Measurements from ENCODE around the gene MAP4K4.

The MAP4K4 gene

GRCh38 chr2:101753720-101754490 lies 56.4 kb downstream of the MAP4K4 start:
- no peak for TF ChIP-seq CTCF (IDR thresholded peaks at IDR 0.05; ENCODE audit: insufficient read depth, low read length, poor library complexity, severe bottlenecking)
- DNase-seq (ENCODE audit: extremely low read depth, insufficient read length): no peak
- no peaks in the 10 kb centered on the region for H3K27me3 ChIP-seq (replicated peaks; ENCODE audit: control insufficient read depth, insufficient read depth, low read length)
- no peak overlapping the region for H3K4me3 ChIP-seq (replicated peaks; ENCODE audit: low read depth, low read length)
- no peaks in the 10 kb centered on the region for H3K36me3 ChIP-seq (ENCODE audit: control insufficient read depth, insufficient read depth, low read length)

GRCh38 chr2:101754618-101755017 lies 57.1 kb downstream of the MAP4K4 start:
- DNase-seq (ENCODE audit: extremely low read depth, insufficient read length): no peak

GRCh38 chr2:101756266-101756665 lies 58.8 kb downstream of the MAP4K4 start:
- no peak for DNase-seq (ENCODE audit: extremely low read depth, insufficient read length)
- Histone ChIP-seq H3K4me3 (replicated peaks; ENCODE audit: low read depth, low read length) (no peak overlapping the region), H3K27me3 (replicated peaks; ENCODE audit: control insufficient read depth, insufficient read depth, low read length) (no peaks in the 10 kb centered on the region), H3K36me3 (ENCODE audit: control insufficient read depth, insufficient read depth, low read length) (no peaks in the 10 kb centered on the region)
- TF ChIP-seq CTCF (IDR thresholded peaks at IDR 0.05; ENCODE audit: insufficient read depth, low read length, poor library complexity, severe bottlenecking): no peak

More at GRCh38 chr2:101754618-101755017, 57.1 kb downstream of the MAP4K4 start:
- Histone ChIP-seq H3K27me3 (replicated peaks; ENCODE audit: control insufficient read depth, insufficient read depth, low read length) (no peaks in the 10 kb centered on the region), H3K4me3 (replicated peaks; ENCODE audit: low read depth, low read length) (no peak overlapping the region), H3K36me3 (ENCODE audit: control insufficient read depth, insufficient read depth, low read length) (no peaks in the 10 kb centered on the region)
- TF ChIP-seq CTCF (IDR thresholded peaks at IDR 0.05; ENCODE audit: insufficient read depth, low read length, poor library complexity, severe bottlenecking): no peak

- DNase-seq (ENCODE audit: extremely low read depth, insufficient read length): no peak
- Histone ChIP-seq H3K27me3 (replicated peaks; ENCODE audit: control insufficient read depth, insufficient read depth, low read length) (no peaks in the 10 kb centered on the region), H3K4me3 (replicated peaks; ENCODE audit: low read depth, low read length) (no peak overlapping the region), H3K36me3 (ENCODE audit: control insufficient read depth, insufficient read depth, low read length) (no peaks in the 10 kb centered on the region)
- no peak for TF ChIP-seq CTCF (IDR thresholded peaks at IDR 0.05; ENCODE audit: insufficient read depth, low read length, poor library complexity, severe bottlenecking)
These were observed 60.5 kb downstream of the MAP4K4 start for GRCh38 chr2:101758001-101758400.

GRCh38 chr2:101759162-101759561 lies 61.7 kb downstream of the MAP4K4 start:
- Histone ChIP-seq H3K36me3 (ENCODE audit: control insufficient read depth, insufficient read depth, low read length) (no peaks in the 10 kb centered on the region), H3K4me3 (replicated peaks; ENCODE audit: low read depth, low read length) (no peak overlapping the region), H3K27me3 (replicated peaks; ENCODE audit: control insufficient read depth, insufficient read depth, low read length) (no peaks in the 10 kb centered on the region)
- DNase-seq (ENCODE audit: extremely low read depth, insufficient read length): no peak
- TF ChIP-seq CTCF (IDR thresholded peaks at IDR 0.05; ENCODE audit: insufficient read depth, low read length, poor library complexity, severe bottlenecking): no peak
